MCF 10A (cell line): ENCODE measurements around the gene KLRF2. TPM values are rescaled to one million over a fixed set of nuclear protein-coding genes. Genes with fewer than 3 reads are reported as not detected.

Source experiments
- BruUV-seq: library from RNA; stranded (reverse); fragments of 400-500 nt; replicated peaks from 2 replicates; lab custom pipeline; 2021; lab: Mats Ljungman, UMichigan
- CTCF ChIA-PET: fragments of 300-600 bp; sonication (Branson Sonifier 250); formaldehyde crosslinking; extraction: SDS; loops from one replicate; lab custom pipeline; 2021; ENCODE audit warnings: antibody characterized with exemption, inconsistent platforms; lab: Yijun Ruan, JAX
- POLR2A ChIA-PET: fragments of 300-600, 350-650 bp; sonication (Branson Sonifier 250); formaldehyde crosslinking; extraction: SDS; loops from one replicate; lab custom pipeline; 2020; ENCODE audit warnings: antibody characterized with exemption, inconsistent platforms; lab: Yijun Ruan, JAX
- DNase-seq: peaks from one replicate; pipeline ENCODE4 v3.0.0-alpha.2; 2018; ENCODE audit not compliant: unreplicated experiment
- H3K27ac Mint-ChIP-seq: one replicate; pipeline ENCODE4 v1.8.0; 2022; ENCODE audit warnings: mild to moderate bottlenecking, low read depth, mixed read lengths; ENCODE audit not compliant: unreplicated experiment
- H3K27me3 Mint-ChIP-seq: one replicate; pipeline ENCODE4 v1.8.0; 2022; ENCODE audit warnings: mixed read lengths; ENCODE audit not compliant: insufficient read depth, unreplicated experiment
- H3K36me3 Mint-ChIP-seq: one replicate; pipeline ENCODE4 v1.8.0; 2022; ENCODE audit warnings: mild to moderate bottlenecking, moderate library complexity, mixed read lengths; ENCODE audit not compliant: insufficient read depth, unreplicated experiment
- H3K4me1 Mint-ChIP-seq: one replicate; pipeline ENCODE4 v1.8.0; 2022; ENCODE audit warnings: mixed read lengths; ENCODE audit not compliant: insufficient read depth, unreplicated experiment
- H3K4me3 Mint-ChIP-seq: one replicate; pipeline ENCODE4 v1.8.0; 2022; ENCODE audit warnings: mild to moderate bottlenecking, moderate library complexity, mixed read lengths; ENCODE audit not compliant: unreplicated experiment
- H3K9me3 Mint-ChIP-seq: one replicate; pipeline ENCODE4 v1.8.0; 2022; ENCODE audit warnings: mixed read lengths; ENCODE audit not compliant: unreplicated experiment
- intact Hi-C: fragments of 100-400 bp; cut with micrococcal nuclease; formaldehyde crosslinking; loops from 2 replicates; pipeline ENCODE4 v1.14.1; 2022
- total RNA-seq: library from RNA; stranded (reverse); gene quantifications from 2 replicates; pipeline ENCODE4 v1.2.3, GENCODE V29; 2022
- TF ChIP-seq, protein P1 (sequence below): fragments of 200-600 bp; IDR thresholded peaks from one replicate; pipeline ENCODE4 v1.8.0; 2022; ENCODE audit warnings: antibody characterized with exemption, mild to moderate bottlenecking; ENCODE audit not compliant: unreplicated experiment

Gene KLRF2
- total RNA-seq, 1 experiment from 2014 or later: not detected

DNA sequence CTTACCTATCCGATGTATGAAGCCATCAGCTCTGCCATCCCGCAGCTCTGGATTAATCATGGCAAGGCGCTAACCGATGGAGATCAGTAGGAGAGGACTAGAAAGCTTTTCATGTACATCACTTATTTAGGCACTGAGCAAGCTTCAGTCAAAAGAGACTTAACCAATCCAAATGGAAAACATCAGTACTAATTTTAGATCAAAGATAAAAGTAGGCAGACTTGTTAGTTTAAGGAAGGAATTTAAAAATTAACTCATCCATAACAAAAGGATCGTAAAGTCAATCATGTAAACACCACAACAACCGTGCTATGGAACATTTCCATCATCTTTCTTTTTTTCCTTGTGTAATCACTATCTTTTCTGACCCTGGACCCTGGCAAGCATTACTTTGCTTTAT is 51.0 kb downstream of the KLRF2 start, which contains the start of gene CLEC2A:
TSS of gene CLEC2A (minus strand) at position 101 of the 400 bp plus-strand sequence. CDS start at position 60, 41 bp downstream.
- no TSS peak for BruUV-seq
- H3K4me1 Mint-ChIP-seq: no peaks in the 10 kb centered on the region
- H3K4me3 Mint-ChIP-seq: no peak within 1 kb of the TSS
- TF ChIP-seq, protein P1, sequence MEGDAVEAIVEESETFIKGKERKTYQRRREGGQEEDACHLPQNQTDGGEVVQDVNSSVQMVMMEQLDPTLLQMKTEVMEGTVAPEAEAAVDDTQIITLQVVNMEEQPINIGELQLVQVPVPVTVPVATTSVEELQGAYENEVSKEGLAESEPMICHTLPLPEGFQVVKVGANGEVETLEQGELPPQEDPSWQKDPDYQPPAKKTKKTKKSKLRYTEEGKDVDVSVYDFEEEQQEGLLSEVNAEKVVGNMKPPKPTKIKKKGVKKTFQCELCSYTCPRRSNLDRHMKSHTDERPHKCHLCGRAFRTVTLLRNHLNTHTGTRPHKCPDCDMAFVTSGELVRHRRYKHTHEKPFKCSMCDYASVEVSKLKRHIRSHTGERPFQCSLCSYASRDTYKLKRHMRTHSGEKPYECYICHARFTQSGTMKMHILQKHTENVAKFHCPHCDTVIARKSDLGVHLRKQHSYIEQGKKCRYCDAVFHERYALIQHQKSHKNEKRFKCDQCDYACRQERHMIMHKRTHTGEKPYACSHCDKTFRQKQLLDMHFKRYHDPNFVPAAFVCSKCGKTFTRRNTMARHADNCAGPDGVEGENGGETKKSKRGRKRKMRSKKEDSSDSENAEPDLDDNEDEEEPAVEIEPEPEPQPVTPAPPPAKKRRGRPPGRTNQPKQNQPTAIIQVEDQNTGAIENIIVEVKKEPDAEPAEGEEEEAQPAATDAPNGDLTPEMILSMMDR: no peak
- no peak within 1 kb of the TSS for H3K27ac Mint-ChIP-seq
- H3K27me3 Mint-ChIP-seq: no peaks in the 10 kb centered on the region
- no peaks in the 10 kb centered on the region for H3K36me3 Mint-ChIP-seq
- DNase-seq: no peak
- no peaks in the 10 kb centered on the region for H3K9me3 Mint-ChIP-seq
- ChIA-PET POLR2A (no interaction called here), CTCF (interaction anchor here (0.6 to 1.5 kb wide), 6 partner anchors 76 to 1357 kb away, joined by 3 read pairs; no protein-coding TSS in a partner anchor)
- intact Hi-C loops: no loop called here

DNA sequence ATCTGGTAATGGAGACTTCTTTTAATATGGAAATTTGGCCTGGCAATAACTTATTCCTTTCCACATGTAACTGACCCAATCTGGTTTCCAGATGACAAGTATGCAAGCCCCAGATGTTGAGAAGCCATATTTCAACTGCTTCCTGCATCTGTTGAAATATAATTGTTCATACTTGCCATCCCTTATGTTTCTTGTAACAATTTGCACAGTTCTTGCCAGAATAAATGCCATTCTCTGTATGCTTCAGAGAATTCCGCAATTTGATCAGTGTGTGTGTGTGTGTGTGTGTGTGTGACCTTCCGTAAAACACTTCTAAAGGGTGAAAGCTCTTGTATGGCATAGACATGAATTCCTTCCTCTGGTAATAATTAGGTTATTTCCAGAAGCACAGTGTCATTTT is 52.7 kb downstream of the KLRF2 start:
- H3K4me1 Mint-ChIP-seq: no peaks in the 10 kb centered on the region
- TF ChIP-seq, protein P1: no peak
- H3K27ac Mint-ChIP-seq: no peak overlapping the region
- H3K9me3 Mint-ChIP-seq: no peaks in the 10 kb centered on the region
- H3K4me3 Mint-ChIP-seq: no peak overlapping the region
- BruUV-seq: no TSS peak
- intact Hi-C loops: no loop called here
- no peaks in the 10 kb centered on the region for H3K36me3 Mint-ChIP-seq
- ChIA-PET POLR2A (no interaction called here), CTCF (interaction anchor here (0.6 kb wide), 2 partner anchors 97 to 269 kb away, joined by 3 to 6 read pairs; no protein-coding TSS in a partner anchor)
- H3K27me3 Mint-ChIP-seq: no peaks in the 10 kb centered on the region
- no peak for DNase-seq

DNA sequence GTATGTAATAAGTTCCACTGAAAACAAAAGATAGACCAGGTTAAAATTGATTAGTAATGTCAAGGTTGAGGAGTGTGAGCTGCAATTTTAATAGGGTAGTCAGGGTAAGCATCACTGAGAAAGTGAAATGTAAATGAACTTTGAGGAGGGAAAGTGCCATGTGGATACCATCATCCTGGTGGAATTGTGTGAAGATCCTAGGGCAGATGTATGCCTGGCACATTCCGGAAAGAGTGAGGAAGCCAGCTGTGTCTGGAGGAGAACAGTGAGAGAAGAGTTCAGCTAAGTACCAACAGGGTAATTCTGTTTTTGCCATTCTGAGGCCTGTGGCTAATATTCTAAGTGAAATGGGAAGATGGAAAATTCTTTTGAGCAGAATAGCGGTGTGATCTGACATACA is 53.7 kb downstream of the KLRF2 start:
- CTCF ChIA-PET: interaction anchor here (0.6 to 1.1 kb wide), 2 partner anchors 184 to 1434 kb away, joined by 3 read pairs; no protein-coding TSS in a partner anchor
- Mint-ChIP-seq H3K27ac (no peak overlapping the region), H3K36me3 (no peaks in the 10 kb centered on the region), H3K4me1 (no peaks in the 10 kb centered on the region), H3K27me3 (peaks cover 3% of the 10 kb centered on the region), H3K9me3 (no peaks in the 10 kb centered on the region), H3K4me3 (no peak overlapping the region)
- DNase-seq: no peak
- intact Hi-C loops: no loop called here
- POLR2A ChIA-PET: no interaction called here
- TF ChIP-seq, protein P1: no peak
- no TSS peak for BruUV-seq

DNA sequence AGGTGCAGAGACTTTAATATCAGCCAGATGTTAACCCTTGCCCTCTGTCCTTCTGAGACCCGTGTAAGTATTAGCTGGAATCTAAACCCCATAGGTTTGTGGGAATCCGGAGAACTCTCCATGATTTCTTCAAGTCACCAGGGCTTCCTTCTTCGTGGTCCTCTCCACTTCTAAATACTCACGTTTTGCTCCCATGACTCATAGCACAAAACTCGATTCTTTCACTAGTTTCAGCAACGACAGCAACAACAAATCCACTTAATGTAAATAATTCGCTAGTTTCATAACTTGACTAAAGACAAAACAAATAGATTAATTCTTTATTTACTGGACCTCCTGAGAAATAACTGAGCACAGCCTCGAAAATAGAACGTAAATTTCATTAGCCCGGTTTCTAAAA is 55.3 kb downstream of the KLRF2 start:
- no peak for DNase-seq

More for the DNA sequence above, 55.3 kb downstream of the KLRF2 start:
- peaks cover 19% of the 10 kb centered on the region for H3K27me3 Mint-ChIP-seq
- H3K4me3 Mint-ChIP-seq: no peak overlapping the region
- intact Hi-C loops: no loop called here
- H3K4me1 Mint-ChIP-seq: no peaks in the 10 kb centered on the region
- H3K9me3 Mint-ChIP-seq: no peaks in the 10 kb centered on the region
- POLR2A ChIA-PET: no interaction called here
- BruUV-seq: no TSS peak
- no peak overlapping the region for H3K27ac Mint-ChIP-seq
- CTCF ChIA-PET: no interaction called here
- TF ChIP-seq, protein P1: no peak
- no peaks in the 10 kb centered on the region for H3K36me3 Mint-ChIP-seq
